ENCODE measurements around the gene VPS50. TPM values are rescaled to one million over a fixed set of nuclear protein-coding genes. Genes with fewer than 3 reads are reported as not detected.

The VPS50 gene
- total RNA-seq, 1 experiment from 2014 or later = 13.6 TPM

GRCh38 chr7:93232673-93233018, 480 bp downstream of the VPS50 start:
- peaks cover 4% of the 10 kb centered on the region in 2 experiments; a peak in 3 of 4 replicates for H3K4me1 Mint-ChIP-seq
- Histone ChIP-seq H2BK20ac (ENCODE audit: low read depth, low read length, poor library complexity, severe bottlenecking) (no peak overlapping the region), H3K9me3 (ENCODE audit: control insufficient read depth, low read depth, low read length) (no peaks in the 10 kb centered on the region), H3K4me2 (ENCODE audit: insufficient read depth, insufficient read length, low read length) (peak overlapping the region; percentile 62), H3K27me3 (ENCODE audit: insufficient read depth, low read length) (no peaks in the 10 kb centered on the region), H3K14ac (ENCODE audit: insufficient read depth, low read length) (no peak overlapping the region), H4K20me1 (ENCODE audit: control insufficient read depth, insufficient read depth, insufficient read length) (no peaks in the 10 kb centered on the region), H3K4ac (ENCODE audit: low read depth, low read length) (no peak overlapping the region), H2BK15ac (ENCODE audit: low read depth, low read length) (no peak overlapping the region), H3K79me1 (ENCODE audit: insufficient read depth, low read depth, low read length, poor library complexity, severe bottlenecking) (no peaks in the 10 kb centered on the region), H2AK5ac (ENCODE audit: insufficient read length, low read length) (no peak overlapping the region), H2BK120ac (ENCODE audit: low read depth, low read length, poor library complexity, severe bottlenecking) (no peak overlapping the region), H3K4me1 (ENCODE audit: insufficient read depth, low read length) (no peaks in the 10 kb centered on the region), H2AFZ (ENCODE audit: low read length) (peak overlapping the region; percentile 84), H3K23me2 (ENCODE audit: insufficient read length, low read depth, low read length, poor library complexity, severe bottlenecking) (peaks cover 3% of the 10 kb centered on the region), H4K91ac (ENCODE audit: insufficient read length, low read depth, low read length) (no peak overlapping the region), H4K8ac (replicated peaks; ENCODE audit: insufficient read length, low read depth, low read length) (no peak overlapping the region), H3T11ph (ENCODE audit: low read length) (no peak overlapping the region), H3K79me2 (ENCODE audit: insufficient read depth, low read length) (no peaks in the 10 kb centered on the region), H2BK5ac (ENCODE audit: insufficient read length, low read length) (no peak overlapping the region), H4K5ac (ENCODE audit: insufficient read length, low read depth, low read length) (no peak overlapping the region), H3K56ac (ENCODE audit: insufficient read length, low read depth, low read length) (no peak overlapping the region), H3K18ac (ENCODE audit: insufficient read length, low read depth, low read length) (no peak overlapping the region), H3K27ac (ENCODE audit: insufficient read length, low read depth, low read length) (no peak overlapping the region), H3K9ac (ENCODE audit: extremely low read depth, insufficient read length, low read length) (peak overlapping the region; percentile 61), H2BK12ac (ENCODE audit: insufficient read length, low read depth, low read length) (no peak overlapping the region), H3K23ac (ENCODE audit: insufficient read length, low read depth, low read length) (no peak overlapping the region)
- H3K9me3 Mint-ChIP-seq = no peaks in the 10 kb centered on the region
- WGBS (ENCODE audit: extremely low coverage, insufficient read length, low lambda C conversion rate) = no CpG with 5 or more reads among the region's 8 CpGs
- no peak for DNase-seq
- no peak for TF ChIP-seq CTCF (conservative IDR thresholded peaks at IDR 0.05)
- no peaks in the 10 kb centered on the region for H3K36me3 Mint-ChIP-seq (ENCODE audit: insufficient read depth in 1 of 3, low read depth in 3 of 3)
- H3K27ac Mint-ChIP-seq = 0 out of 7 replicates have a peak overlapping the region, but pooled peaks of 1 of the 3 experiments have one; percentile 48
- H3K27me3 Mint-ChIP-seq (ENCODE audit: low read depth) = no peaks in the 10 kb centered on the region; the same call in 1 of the 2 replicates
- peak overlapping the region; percentile 97 to 99 for H3K4me3 Mint-ChIP-seq
